Right renal cortex interstitium (tissue), 3 donors: ENCODE data around the gene IL31RA. TPM values are rescaled to one million over a fixed set of nuclear protein-coding genes. Genes with fewer than 3 reads are reported as not detected.

Source experiments
- DNase-seq, 3 donors: peaks; one replicate each; pipeline ENCODE4 v3.0.0-alpha.2; 2013; ENCODE audit warnings: low read depth in 3 of 3, low spot score in 2 of 3
- polyA plus RNA-seq, 3 donors: library from polyadenylated mRNA; unstranded; fragments of 120-200 nt; gene quantifications; one replicate each; pipeline ENCODE4 v1.2.1, GENCODE V29; 2013; ENCODE audit not compliant: insufficient read length in 3 of 3

IL31RA gene
- polyA plus RNA-seq, 3 donors = 0.11 to 0.14 (median 0.12) TPM

DNA sequence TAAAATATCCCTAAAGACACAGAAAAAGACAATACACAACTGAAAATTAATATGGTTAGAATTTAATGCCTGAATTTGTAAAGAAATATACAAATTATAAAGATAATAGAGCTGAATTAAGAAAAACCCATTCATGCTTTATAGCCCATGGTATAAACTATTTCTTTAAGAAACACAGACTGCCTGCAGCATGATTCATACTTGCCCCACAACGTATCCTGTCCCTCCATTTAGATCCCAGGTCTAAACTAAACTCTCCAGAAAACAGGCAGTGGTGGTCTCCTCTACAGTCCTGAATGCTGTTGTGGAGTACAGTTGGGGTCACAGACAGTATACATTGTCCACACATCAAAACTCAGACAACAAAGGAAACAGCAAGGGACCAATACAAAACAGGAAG is 118.8 kb downstream of the IL31RA start:
- no peak for DNase-seq

Other genes with a start within 250 kb of the IL31RA start
- gene SLC38A9, start 139.0 kb upstream of the IL31RA start, polyA plus RNA-seq = 10 to 100 TPM; 29.6 to 33.2 (median 33.0) TPM
- gene DDX4, start 113.3 kb upstream of the IL31RA start, polyA plus RNA-seq = under 1 TPM in 1 of 3 donors, not detected in 2; 0.10 TPM
- 100 to 1,000 TPM; 143 to 153 (median 152) TPM for gene IL6ST, start 143.6 kb downstream of the IL31RA start, polyA plus RNA-seq